Epithelial cell of proximal tubule (primary cell): ENCODE results near the gene SSUH2. TPM values are rescaled to one million over a fixed set of nuclear protein-coding genes. Genes with fewer than 3 reads are reported as not detected.
"Not testable (repeated sequence)": the region's sequence is repeated elsewhere in the genome, so short reads cannot be mapped to it uniquely, and the experiment has no call there.

ENCODE experiments used
- DNase-seq: peaks from one replicate; pipeline ENCODE4 v3.0.0-alpha.2; 2011; ENCODE audit warnings: low read depth
- H3K4me3 ChIP-seq: 2 replicates; pipeline ENCODE4 v1.5.1; 2011; ENCODE audit warnings: low read depth, mild to moderate bottlenecking, low read length
- CTCF ChIP-seq: conservative IDR thresholded peaks from 2 replicates; pipeline ENCODE4 v1.5.1; 2012; ENCODE audit warnings: low read depth, mild to moderate bottlenecking, low read length
- total RNA-seq: library from RNA; depleted of rRNA; stranded (reverse); fragments of >200 nt; gene quantifications from 2 replicates; pipeline ENCODE4 v1.2.3, GENCODE V29; 2015

The SSUH2 gene
- total RNA-seq, 1 donor from 2014 or later: not detected

DNA sequence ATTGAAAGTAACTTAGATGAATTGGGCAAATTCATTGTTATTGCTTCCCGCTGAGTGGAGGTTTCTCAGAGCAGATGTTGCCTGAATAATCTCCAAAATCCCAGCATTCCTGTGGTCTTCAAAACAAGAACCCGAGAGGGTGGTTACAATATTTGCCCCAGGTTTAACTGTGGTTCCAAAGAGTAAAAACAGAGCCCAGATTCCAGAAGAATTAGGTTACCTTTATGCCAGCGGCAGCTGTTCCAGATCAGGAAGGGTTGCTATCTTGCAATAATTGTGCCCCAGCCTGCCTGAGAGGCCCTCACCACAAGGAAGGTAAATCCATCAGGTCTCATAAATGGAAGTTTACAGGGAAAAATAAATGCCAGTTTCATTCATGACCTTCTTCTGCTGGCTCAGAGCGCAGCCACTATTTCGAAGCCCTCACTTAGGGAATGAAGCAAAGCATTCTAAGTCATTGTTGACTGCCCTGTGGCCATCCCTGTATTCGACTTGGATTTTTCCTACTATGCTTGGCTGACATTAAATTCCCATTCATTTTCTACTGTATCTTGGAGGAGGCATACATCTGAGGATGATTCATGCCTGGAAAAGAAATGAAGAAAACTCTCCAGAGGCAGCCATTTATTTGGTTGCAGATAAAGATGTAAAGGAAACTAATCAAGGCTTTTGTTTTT lies 54.6 kb downstream of the SSUH2 start:
- H3K4me3 ChIP-seq: no peak overlapping the region
- no peak for DNase-seq
- TF ChIP-seq CTCF: no peak

DNA sequence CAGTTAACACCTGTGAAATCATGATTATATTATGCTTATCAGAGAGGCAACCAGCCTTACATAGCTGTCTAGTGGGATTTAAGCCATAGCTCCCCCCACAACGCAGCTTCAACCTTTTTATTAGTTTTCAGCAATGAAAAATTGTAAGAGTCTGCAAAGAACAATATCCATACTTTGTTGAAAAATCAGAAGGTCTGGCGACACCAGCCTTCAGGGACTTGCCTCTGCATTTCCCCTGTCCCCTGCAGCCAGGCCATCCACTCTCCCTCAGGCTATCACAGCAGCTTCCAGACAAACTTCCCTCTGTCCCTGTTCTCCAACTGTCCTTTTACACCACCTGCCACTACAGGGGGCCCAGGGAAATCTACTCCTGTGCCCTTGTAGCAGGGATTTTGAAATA lies 59.9 kb downstream of the SSUH2 start:
- no peak for DNase-seq
- H3K4me3 ChIP-seq: no peak overlapping the region
- TF ChIP-seq CTCF: no peak

DNA sequence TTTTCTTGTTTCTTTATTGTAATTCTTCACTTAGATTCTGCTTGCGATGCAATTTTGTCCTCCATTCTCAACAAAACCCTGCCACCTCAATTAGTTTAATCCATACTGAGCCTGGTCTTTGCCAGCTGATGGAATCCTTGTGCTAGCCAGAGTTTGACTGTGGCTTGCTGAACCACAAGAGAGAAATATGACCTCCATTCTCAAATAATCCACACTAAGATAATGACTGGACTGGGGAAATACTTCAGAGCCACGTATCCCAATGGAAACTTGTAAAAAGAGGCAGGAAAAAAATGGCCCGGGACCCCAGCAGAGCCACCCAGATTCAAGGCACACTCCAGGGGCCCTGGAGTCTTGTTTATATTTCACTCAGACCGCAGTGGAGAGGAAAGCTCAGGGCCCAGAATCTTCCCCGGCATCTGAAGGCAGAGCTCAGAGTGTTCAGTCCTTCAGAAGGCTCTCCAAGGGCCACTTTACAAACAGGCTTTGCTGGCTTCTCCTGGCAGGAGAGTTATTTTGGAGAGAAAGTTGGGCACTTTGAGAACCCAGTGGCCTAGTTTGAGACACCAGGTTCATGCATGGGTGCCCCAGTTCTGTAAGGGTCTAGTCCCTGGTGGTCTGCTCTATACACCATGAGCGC lies 62.7 kb downstream of the SSUH2 start:
- H3K4me3 ChIP-seq: no peak overlapping the region
- no peak for DNase-seq
- no peak for TF ChIP-seq CTCF

- no peak for TF ChIP-seq CTCF
- no peak overlapping the region for H3K4me3 ChIP-seq
- DNase-seq: no peak
Measured at GRCh38 chr3:8581373-8581772, 63.2 kb downstream of the SSUH2 start.

- not testable (repeated sequence) for H3K4me3 ChIP-seq, DNase-seq
Measured at GRCh38 chr3:8580434-8580833, 64.2 kb downstream of the SSUH2 start.

DNA sequence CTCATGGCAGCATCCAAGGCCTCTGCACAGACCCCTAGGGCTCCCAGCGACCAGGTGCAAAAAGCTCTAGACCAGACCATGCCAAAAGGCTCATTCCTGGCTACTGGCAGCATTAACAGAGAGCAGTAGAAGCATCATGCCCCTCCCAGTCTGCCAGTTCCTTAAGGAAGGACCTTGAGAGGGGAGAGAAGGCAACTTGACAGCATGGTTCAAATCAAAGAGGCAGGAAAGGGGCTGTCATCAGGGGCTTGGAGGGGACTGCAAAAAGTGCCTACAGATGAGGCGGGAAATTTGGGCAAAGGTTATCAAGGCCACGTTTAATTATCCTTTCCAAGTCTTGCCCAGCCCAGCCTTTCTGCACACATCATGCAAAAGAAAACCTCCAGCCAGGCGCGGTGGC lies 64.7 kb downstream of the SSUH2 start:
- no peak for TF ChIP-seq CTCF
- no peak for DNase-seq
- H3K4me3 ChIP-seq: no peak overlapping the region

DNA sequence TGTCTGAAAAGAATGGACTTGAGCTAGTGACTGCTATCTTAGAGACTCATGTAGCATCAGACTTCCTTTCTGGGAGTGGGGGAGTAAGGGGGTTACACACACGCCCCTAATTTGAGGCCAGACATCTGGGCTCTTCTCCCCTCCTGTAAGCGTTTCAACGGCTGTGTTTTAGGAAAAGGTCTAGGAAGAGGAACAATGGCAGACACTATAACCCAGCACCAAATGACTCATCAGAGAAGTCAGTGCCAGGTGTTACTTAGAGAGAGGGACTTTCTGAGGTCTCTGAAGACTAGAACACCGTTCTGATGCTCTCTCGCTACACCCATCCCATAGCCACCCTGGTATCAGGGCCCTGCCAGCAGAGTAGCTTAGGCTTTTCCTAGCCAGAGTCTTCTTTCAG lies 65.5 kb downstream of the SSUH2 start:
- no peak overlapping the region for H3K4me3 ChIP-seq
- DNase-seq: no peak
- no peak for TF ChIP-seq CTCF
